NCI-H1048 (cell line): Measurements from ENCODE around the gene TFG.
A peak's percentile ranks its signal among the peaks of the same experiment; 100 is the strongest.
"Not testable (repeated sequence)": the region's sequence is repeated elsewhere in the genome, so short reads cannot be mapped to it uniquely, and the experiment has no call there.

ENCODE experiments used
- DNase-seq: peaks from one replicate; lab custom pipeline; 2025; lab: John Stamatoyannopoulos, UW

The TFG gene

DNA sequence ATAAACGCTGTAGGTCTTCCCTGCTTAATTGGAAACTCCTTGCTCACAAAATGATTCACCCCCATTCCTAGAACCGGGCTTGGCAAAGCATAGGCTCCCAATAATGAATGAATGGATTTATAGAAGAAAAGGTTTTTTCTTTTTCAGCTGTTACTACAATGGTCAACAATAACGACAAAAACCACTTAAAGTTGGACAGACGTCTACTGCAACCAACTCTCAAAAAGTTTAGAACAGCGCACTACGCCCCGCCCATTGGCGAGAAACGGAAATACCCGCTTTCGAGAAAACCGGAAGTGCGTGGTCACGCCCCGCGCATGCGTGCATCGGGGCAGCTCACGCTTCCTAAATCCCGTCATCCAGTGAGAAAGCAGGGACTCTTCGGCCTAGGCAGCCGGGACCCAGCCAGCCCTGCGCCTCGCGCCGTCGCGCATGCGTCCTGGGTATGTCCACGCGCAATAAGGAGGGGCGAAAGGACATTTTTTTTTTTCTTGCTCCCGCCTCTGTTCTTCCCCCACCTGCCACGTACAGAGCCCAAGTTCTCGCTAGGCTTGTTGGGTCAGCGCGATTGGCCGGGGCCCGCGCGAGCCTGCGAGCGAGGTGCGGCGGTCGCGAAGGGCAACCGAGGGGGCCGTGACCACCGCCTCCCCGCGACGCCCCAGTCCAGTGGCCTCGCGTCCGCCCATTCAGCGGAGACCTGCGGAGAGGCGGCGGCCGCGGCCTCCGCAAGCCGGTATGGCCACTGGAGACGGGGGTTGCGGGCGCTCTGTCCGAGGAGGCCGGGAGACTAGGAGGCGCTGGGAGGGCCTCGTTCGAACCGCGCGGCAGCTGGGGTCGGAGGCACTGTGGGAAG, at the start of gene TFG:
TFG (plus strand) TSS at position 506 of the 853 bp plus-strand sequence. CDS start 4,192 bp downstream, outside the sequence.
- peak; percentile 94 for DNase-seq

DNA sequence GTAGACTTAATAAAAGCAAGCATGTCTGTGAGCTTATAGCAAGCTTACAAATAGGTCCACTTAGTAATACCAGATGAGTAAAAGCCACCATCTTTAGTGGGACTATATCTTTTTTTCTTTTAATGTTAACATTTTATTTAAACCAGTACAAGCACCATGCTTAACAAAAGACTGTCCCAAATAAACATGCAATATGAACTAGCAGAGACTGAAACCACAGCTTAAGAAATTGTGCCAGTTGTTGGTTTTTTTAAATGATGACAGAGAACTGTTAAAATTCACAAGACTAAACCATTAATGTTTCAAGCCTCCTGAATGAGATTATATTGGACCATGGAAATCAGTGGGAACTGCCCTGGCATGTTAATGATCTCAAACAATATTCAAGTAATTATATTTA, 48.0 kb upstream of the TFG start:
- DNase-seq, result not testable (repeated sequence)

GRCh38 chr3:100662113-100662823, 47.0 kb upstream of the TFG start:
- DNase-seq, result no peak

GRCh38 chr3:100665230-100665629, 44.1 kb upstream of the TFG start:
- DNase-seq, result no peak

DNA sequence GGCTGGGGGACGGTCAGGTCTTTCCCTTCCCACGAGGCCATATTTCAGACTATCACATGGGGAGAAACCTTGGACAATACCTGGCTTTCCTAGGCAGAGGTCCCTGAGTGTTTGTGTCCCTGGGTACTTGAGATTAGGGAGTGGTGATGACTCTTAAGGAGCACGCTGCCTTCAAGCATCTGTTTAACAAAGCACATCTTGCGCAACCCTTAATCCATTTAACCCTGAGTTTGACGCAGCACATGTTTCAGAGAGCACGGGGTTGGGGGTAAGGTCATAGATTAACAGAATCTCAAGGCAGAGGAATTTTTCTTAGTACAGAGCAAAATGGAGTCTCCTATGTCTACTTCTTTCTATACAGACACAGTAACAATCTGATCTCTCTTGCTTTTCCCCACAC, 42.6 kb upstream of the TFG start:
- DNase-seq, result not testable (repeated sequence)

GRCh38 chr3:100667316-100667715, 42.0 kb upstream of the TFG start:
- not testable (repeated sequence) for DNase-seq

DNA sequence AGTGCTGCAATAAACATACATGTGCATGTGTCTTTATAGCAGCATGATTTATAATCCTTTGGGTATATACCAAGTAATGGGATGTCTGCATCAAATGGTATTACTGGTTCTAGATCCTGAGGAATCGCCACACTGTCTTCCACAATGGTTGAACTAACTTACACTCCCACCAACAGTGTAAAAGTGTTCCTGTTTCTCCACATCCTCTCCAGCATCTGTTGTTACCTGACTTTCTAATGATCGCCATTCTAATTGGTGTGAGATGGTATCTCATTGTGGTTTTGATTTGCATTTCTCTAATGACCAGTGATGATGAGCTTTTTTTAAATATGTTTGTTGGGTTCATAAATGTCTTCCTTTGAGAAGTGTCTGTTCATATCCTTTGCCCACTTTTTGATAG, 38.3 kb upstream of the TFG start:
- DNase-seq, result not testable (repeated sequence)

DNA sequence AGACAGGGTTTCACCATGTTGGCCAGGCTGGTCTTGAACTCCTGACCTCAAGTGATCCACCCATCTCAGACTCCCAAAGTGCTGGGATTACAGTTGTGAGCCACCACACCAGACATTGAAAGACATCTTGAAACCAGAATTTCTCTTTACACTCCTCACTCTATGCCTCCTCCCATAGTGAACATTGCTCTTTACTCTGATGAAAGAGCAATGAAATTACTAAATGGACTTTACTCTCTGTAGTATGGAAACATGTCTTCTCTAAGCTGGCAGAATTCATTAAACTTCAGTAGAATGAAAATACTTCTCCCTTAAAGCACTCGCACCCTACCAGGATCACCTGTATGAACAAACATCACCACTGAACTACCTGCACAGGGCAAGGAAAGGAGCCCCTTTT, 27.8 kb upstream of the TFG start:
- DNase-seq, result no peak

DNA sequence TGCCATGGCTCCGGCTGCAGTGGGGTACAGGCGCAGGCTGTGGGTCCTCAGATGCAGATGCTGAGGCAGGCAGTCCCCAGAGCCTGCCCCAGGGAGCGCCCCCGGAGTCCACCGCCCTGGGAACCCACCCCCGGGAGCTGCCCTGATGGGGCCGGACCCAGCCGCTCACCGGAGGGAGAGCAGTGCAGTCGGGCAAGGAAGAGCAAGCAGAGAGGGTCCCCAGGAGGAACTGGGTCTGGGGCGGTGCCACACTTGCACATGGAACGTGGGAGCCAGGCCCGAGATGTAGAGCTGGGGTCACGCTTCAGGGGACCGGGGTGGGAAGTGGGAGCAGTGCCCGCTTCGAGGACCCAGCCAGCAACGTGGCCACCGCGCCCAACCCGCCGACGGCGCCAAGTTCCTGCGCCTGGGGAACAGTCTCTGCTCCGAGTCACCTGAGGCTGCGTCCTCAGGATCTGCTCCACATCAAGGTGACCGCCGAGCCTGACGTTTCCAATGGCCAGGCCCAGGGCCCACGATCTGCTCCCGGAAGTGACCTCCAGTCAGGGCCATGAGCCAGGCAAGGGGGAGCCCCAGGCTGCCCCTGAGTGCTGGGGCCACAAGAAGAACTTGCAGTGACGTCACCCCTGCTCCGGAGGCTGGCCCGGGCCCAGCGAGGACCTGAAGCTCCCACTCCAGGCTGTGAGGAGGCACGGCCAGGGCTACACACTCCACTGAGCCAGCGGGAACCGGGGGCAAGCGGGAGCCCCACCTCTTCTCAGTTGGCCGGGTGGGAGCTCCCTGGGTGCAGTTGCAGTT, 27.0 kb upstream of the TFG start:
- DNase-seq, result no peak

GRCh38 chr3:100682854-100683760, 26.2 kb upstream of the TFG start:
- DNase-seq, result no peak

DNA sequence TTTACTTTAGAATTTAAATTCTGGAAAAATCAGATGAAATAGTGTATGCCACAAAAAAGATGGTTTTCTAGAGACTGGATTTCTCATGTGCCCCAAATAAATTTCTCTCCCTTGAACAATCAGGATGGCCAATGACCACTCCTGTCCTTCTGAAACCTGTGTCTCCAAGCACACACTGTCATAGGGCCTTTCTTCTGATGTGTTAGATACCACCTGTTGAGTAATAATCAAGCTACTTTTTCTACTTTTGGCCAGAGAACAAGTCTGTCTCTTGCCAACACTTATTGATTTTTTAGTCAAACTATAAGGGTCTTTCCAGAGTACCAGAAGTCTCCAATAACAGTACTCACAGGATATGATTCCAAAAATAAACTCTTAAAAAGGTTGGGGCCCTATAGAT, 16.1 kb upstream of the TFG start:
- DNase-seq, result no peak

DNA sequence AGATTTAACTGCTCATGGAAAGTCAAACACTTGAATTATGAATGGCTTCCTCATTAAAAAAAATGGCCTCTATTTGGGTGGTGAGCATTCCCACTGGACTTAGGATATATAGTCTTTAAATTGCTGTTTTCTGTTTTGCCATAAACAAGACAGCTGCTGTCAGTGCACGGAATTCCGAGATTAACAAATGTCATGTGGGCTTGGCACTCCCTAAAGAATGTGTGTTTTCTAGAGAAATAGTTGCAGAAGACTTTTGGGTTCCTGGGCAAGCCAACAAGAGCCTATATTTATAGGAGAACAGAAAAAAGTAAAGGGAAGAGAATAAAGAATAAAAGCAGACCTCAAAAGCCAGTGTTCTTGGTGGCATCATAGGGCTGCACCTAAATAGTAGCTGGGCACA, 13.6 kb upstream of the TFG start:
- no peak for DNase-seq

- DNase-seq, result no peak
These were observed 13.1 kb upstream of the TFG start for GRCh38 chr3:100696161-100696560.

- no peak for DNase-seq
These were observed 12.1 kb upstream of the TFG start for GRCh38 chr3:100697172-100697571.

- no peak for DNase-seq
These were observed 11.5 kb upstream of the TFG start for GRCh38 chr3:100697723-100698285.

DNA sequence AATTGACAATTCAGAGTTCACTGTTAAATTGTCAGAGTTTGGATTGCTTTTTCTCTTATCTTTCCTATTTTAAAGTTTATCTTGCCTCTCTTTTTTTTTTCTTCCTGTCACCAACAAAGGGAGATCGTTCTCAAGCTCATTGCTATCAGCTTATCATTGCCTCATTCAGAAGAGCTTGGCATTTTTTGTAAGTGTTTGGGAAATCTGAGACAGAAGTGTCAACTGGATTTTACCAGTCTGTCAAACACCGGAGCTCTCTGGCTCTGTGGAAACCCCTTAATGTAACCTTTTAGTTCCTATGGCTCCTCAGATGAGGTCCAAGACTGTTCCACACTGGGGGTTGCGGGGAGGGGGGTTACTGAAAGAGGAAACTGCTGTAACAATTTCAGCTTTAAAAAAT, 10.6 kb upstream of the TFG start:
- no peak for DNase-seq

DNA sequence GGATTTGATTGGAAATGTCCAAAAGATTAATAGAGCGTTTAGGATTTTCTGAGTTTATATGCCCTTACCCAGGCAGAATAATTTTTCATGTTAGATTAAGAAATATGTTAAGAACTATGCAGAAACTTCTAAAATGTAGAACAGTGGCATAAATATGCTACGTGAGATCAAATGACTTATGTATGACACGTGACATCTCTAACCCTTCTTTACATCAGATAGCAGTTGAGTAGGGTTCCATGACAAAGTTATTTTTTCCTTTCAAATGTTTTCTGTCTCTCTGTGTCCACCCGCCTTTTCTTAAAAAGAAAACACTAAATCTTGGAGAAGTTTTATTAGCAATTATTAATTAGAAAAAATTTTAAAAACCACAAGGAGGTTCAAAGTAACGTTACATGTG, 8.6 kb upstream of the TFG start:
- DNase-seq, result no peak

GRCh38 chr3:100702082-100702979, 7.0 kb upstream of the TFG start:
- no peak for DNase-seq

DNA sequence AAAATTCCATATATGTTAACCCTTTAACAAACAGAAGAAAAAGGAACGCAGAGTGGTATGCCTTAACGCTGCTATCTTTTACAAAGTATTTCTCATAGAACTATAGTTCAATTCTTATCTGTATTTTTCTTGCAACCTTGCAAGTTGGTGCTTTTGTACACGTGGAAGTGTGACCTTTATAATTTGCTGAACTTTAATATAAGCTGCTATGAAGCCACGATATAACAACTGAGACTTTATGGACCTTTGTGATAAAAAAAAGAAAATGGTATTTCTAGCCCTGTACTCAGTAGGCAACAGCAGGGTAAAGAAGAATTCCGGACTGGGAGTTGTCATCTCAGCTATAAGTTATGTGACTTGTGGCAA, 6.3 kb upstream of the TFG start:
- no peak for DNase-seq

- DNase-seq, result no peak
These were observed 5.4 kb upstream of the TFG start for GRCh38 chr3:100703865-100704264.
